H1 (cell line): Measurements from ENCODE around the gene STXBP4. TPM values are rescaled to one million over a fixed set of nuclear protein-coding genes. Genes with fewer than 3 reads are reported as not detected.

ENCODE experiments used
- CTCF ChIA-PET: fragments of 300-600 bp; sonication (Branson Sonifier 250); formaldehyde crosslinking; loops from one replicate; lab custom pipeline; 2021; ENCODE audit not compliant: partially characterized antibody; lab: Charles Lee
- POLR2A ChIA-PET: fragments of 300-600 bp; sonication (Branson Sonifier 250); formaldehyde crosslinking; loops from one replicate; lab custom pipeline; 2021; ENCODE audit warnings: inconsistent platforms; ENCODE audit not compliant: partially characterized antibody; lab: Charles Lee
- DNase-seq, 2 experiments: peaks; one replicate each; pipeline versions ENCODE4 v3.0.0 to v3.0.0-alpha.2; 2010 to 2022; ENCODE audit warnings: low spot score in 2 of 2, low read depth in 1 of 2, mixed read lengths in 1 of 2
- FAIRE-seq: peaks from 2 replicates; lab custom pipeline; 2011; peaks lifted over from hg19 to GRCh38; lab: Jason Lieb, UNC
- H2AFZ ChIP-seq: 2 replicates; pipeline ENCODE4 v1.8.1; 2012; ENCODE audit warnings: low read length, inconsistent platforms
- H2AK5ac ChIP-seq: 2 replicates; pipeline ENCODE4 v1.6.1; 2013; ENCODE audit warnings: low read depth, low read length
- H2BK120ac ChIP-seq: replicated peaks from 2 replicates; pipeline ENCODE3; 2013; ENCODE audit warnings: low read depth, low read length, inconsistent platforms
- H2BK12ac ChIP-seq: 2 replicates; pipeline ENCODE4 v1.6.1; 2013; ENCODE audit warnings: low read depth, low read length
- H2BK15ac ChIP-seq: 2 replicates; pipeline ENCODE4 v1.6.1; 2013; ENCODE audit warnings: low read length
- H2BK20ac ChIP-seq: 2 replicates; pipeline ENCODE4 v1.6.1; 2013; ENCODE audit warnings: low read length
- H2BK5ac ChIP-seq: 2 replicates; pipeline ENCODE4 v1.6.1; 2013; ENCODE audit warnings: low read depth, low read length
- H3K14ac ChIP-seq: 2 replicates; pipeline ENCODE4 v1.6.1; 2013; ENCODE audit warnings: inconsistent platforms; ENCODE audit not compliant: insufficient read length
- H3K18ac ChIP-seq: 2 replicates; pipeline ENCODE4 v1.6.1; 2013; ENCODE audit warnings: low read length; ENCODE audit errors: extremely low read depth
- H3K23ac ChIP-seq: 2 replicates; pipeline ENCODE4 v1.6.1; 2013; ENCODE audit warnings: inconsistent platforms; ENCODE audit not compliant: insufficient read length
- H3K23me2 ChIP-seq: 2 replicates; pipeline ENCODE4 v1.6.1; 2013; ENCODE audit warnings: low read depth, low read length
- H3K27ac ChIP-seq: 2 replicates; pipeline ENCODE4 v1.6.1; 2011; ENCODE audit warnings: low read depth, low read length, inconsistent platforms
- H3K27me3 ChIP-seq, 4 experiments: replicated peaks in 1 of 4; 1 replicate in 1 of 4; 2 replicates in 3 of 4; pipeline versions ENCODE4 v1.6.1 to v1.8.1; 2011 to 2013; ENCODE audit warnings: low read length in 3 of 4, mild to moderate bottlenecking in 3 of 4, inconsistent platforms in 2 of 4, mixed read lengths in 2 of 4, moderate library complexity in 1 of 4; ENCODE audit not compliant: control insufficient read depth in 3 of 4, insufficient read depth in 3 of 4; ENCODE audit errors: extremely low read depth in 1 of 4
- H3K36me3 ChIP-seq, 4 experiments: 2 replicates each; pipeline versions ENCODE4 v1.6.1 to v1.8.1; 2011 to 2013; ENCODE audit warnings: mild to moderate bottlenecking in 4 of 4, low read length in 3 of 4, moderate library complexity in 2 of 4, control low read depth in 1 of 4, inconsistent platforms in 1 of 4; ENCODE audit not compliant: insufficient read depth in 4 of 4, control insufficient read depth in 2 of 4
- H3K4ac ChIP-seq: replicated peaks from 2 replicates; pipeline ENCODE3; 2013; ENCODE audit warnings: low read length, low read depth, mixed read lengths, inconsistent platforms; ENCODE audit not compliant: insufficient read length
- H3K4me1 ChIP-seq, 4 experiments: replicated peaks in 1 of 4; 1 replicate in 1 of 4; 2 replicates in 3 of 4; pipeline versions ENCODE4 v1.6.1 to v1.8.1; 2011 to 2013; ENCODE audit warnings: low read length in 3 of 4, inconsistent platforms in 2 of 4, mixed read lengths in 1 of 4; ENCODE audit not compliant: insufficient read depth in 4 of 4, control insufficient read depth in 3 of 4
- H3K4me2 ChIP-seq, 2 experiments: 2 replicates each; pipeline versions ENCODE4 v1.6.1 to v1.8.1; 2011 to 2013; ENCODE audit warnings: low read depth in 2 of 2, low read length in 2 of 2, control low read depth in 1 of 2, inconsistent platforms in 1 of 2, mild to moderate bottlenecking in 1 of 2; ENCODE audit not compliant: insufficient read depth in 1 of 2
- H3K4me3 ChIP-seq, 4 experiments: fragments of 200-600, 300-600 bp in 1 of 4; sonication (generic), shearing (Covaris generic), sonication (Bioruptor Twin) in 1 of 4; 2 replicates each; pipeline versions ENCODE4 v1.5.1 to v1.8.1; 2011 to 2016; ENCODE audit warnings: low read length in 4 of 4, low read depth in 3 of 4, control low read depth in 2 of 4, inconsistent platforms in 2 of 4, mild to moderate bottlenecking in 2 of 4, mixed read lengths in 1 of 4, moderate library complexity in 1 of 4; ENCODE audit not compliant: insufficient read depth in 2 of 4; ENCODE audit errors: extremely low read depth in 1 of 4
- H3K56ac ChIP-seq: replicated peaks from 2 replicates; pipeline ENCODE3; 2013; ENCODE audit warnings: low read depth, mild to moderate bottlenecking, mixed read lengths, low read length, inconsistent platforms; ENCODE audit not compliant: insufficient read length
- H3K79me1 ChIP-seq: 2 replicates; pipeline ENCODE4 v1.6.1; 2013; ENCODE audit warnings: low read depth, low read length, control low read depth
- H3K79me2 ChIP-seq, 2 experiments: 2 replicates each; pipeline versions ENCODE4 v1.6.1 to v1.8.1; 2012 to 2013; ENCODE audit warnings: low read length in 2 of 2, mild to moderate bottlenecking in 2 of 2, inconsistent platforms in 1 of 2; ENCODE audit not compliant: insufficient read depth in 2 of 2, control insufficient read depth in 1 of 2
- H3K9ac ChIP-seq, 4 experiments: replicated peaks in 1 of 4; 1 replicate in 1 of 4; 2 replicates in 3 of 4; pipeline versions ENCODE4 v1.6.1 to v1.8.1; 2011 to 2013; ENCODE audit warnings: low read depth in 3 of 4, low read length in 3 of 4, control low read depth in 2 of 4, mild to moderate bottlenecking in 2 of 4, moderate library complexity in 2 of 4, inconsistent platforms in 1 of 4; ENCODE audit errors: extremely low read depth in 1 of 4
- H3K9me3 ChIP-seq, 2 experiments: 2 replicates each; pipeline versions ENCODE4 v1.6.1 to v1.8.1; 2012 to 2013; ENCODE audit warnings: mild to moderate bottlenecking in 2 of 2, moderate library complexity in 2 of 2, control low read depth in 1 of 2, inconsistent platforms in 1 of 2, low read depth in 1 of 2, low read length in 1 of 2, mixed read lengths in 1 of 2; ENCODE audit not compliant: insufficient read depth in 2 of 2
- H4K20me1 ChIP-seq, 2 experiments: replicated peaks in 1 of 2; 2 replicates each; pipeline versions ENCODE3 to v1.8.1; 2011 to 2013; ENCODE audit warnings: inconsistent platforms in 2 of 2, low read length in 2 of 2, mild to moderate bottlenecking in 1 of 2; ENCODE audit not compliant: insufficient read depth in 2 of 2, control insufficient read depth in 1 of 2
- H4K5ac ChIP-seq: 2 replicates; pipeline ENCODE4 v1.6.1; 2013; ENCODE audit warnings: low read length, low read depth, mixed read lengths, inconsistent platforms; ENCODE audit not compliant: insufficient read length
- H4K8ac ChIP-seq: 2 replicates; pipeline ENCODE4 v1.8.0; 2013; ENCODE audit warnings: mild to moderate bottlenecking, moderate library complexity, low read length, inconsistent platforms; ENCODE audit not compliant: insufficient read depth; ENCODE audit errors: extremely low read depth
- H4K91ac ChIP-seq: replicated peaks from 2 replicates; pipeline ENCODE3; 2013; ENCODE audit warnings: low read length, mixed read lengths, inconsistent platforms; ENCODE audit not compliant: insufficient read length
- BCL11A ChIP-seq, 2 experiments: IDR thresholded peaks; one replicate each; pipeline ENCODE4 v1.6.1; 2011; ENCODE audit warnings: low read depth in 2 of 2, low read length in 2 of 2, mild to moderate bottlenecking in 2 of 2
- CREB1 ChIP-seq: IDR thresholded peaks from 2 replicates; pipeline ENCODE4 v1.6.1; 2012; ENCODE audit warnings: inconsistent platforms
- RBBP5 ChIP-seq: IDR thresholded peaks from 2 replicates; pipeline ENCODE4 v1.7.1; 2012; ENCODE audit warnings: low read depth, mild to moderate bottlenecking, inconsistent platforms, low read length, moderate library complexity, borderline replicate concordance
- WGBS, 2 experiments: shearing (Covaris generic) in 1 of 2; methylation state at CpG; one replicate each; pipeline versions ENCODE4 v1.1.6 to v1.1.7; 2013 to 2015; ENCODE audit warnings: low lambda C conversion rate in 2 of 2, mixed read lengths in 2 of 2, inconsistent platforms in 1 of 2, low coverage in 1 of 2, missing lambda C conversion rate in 1 of 2; ENCODE audit not compliant: insufficient replicate concordance in 2 of 2, insufficient coverage in 1 of 2, insufficient read length in 1 of 2; ENCODE audit errors: extremely low coverage in 1 of 2, missing lambda C conversion rate in 1 of 2; 5-methylcytosine and 5-hydroxymethylcytosine counted together
- polyA plus RNA-seq, 7 experiments: library from polyadenylated mRNA; depleted of rRNA in 3 of 7; stranded (reverse) in 5 of 7; unstranded in 2 of 7; fragments of >200 nt in 5 of 7; fragments of 200-250 nt in 2 of 7; gene quantifications; 1 replicate in 5 of 7; 2 replicates in 1 of 7; 4 replicates in 1 of 7; pipeline versions ENCODE4 v1.2.1 to v1.2.3, GENCODE V29; 2011 to 2013; ENCODE audit warnings: missing spikeins in 2 of 7, mixed read lengths in 2 of 7
- total RNA-seq: library from RNA; stranded (reverse); fragmentation: NEBNext Ultra II Directional; extraction: Animal tissue kit (Norgen Biotek cat#: 25700); gene quantifications from 2 replicates; pipeline ENCODE4 v1.2.1, GENCODE V29; 2021

The STXBP4 gene
- total and polyA plus RNA-seq, 2 of the 8 experiments (the other 6 are each of a cell fraction or from before 2014, with no cell fraction given) = 3.2 to 18.5 TPM

DNA sequence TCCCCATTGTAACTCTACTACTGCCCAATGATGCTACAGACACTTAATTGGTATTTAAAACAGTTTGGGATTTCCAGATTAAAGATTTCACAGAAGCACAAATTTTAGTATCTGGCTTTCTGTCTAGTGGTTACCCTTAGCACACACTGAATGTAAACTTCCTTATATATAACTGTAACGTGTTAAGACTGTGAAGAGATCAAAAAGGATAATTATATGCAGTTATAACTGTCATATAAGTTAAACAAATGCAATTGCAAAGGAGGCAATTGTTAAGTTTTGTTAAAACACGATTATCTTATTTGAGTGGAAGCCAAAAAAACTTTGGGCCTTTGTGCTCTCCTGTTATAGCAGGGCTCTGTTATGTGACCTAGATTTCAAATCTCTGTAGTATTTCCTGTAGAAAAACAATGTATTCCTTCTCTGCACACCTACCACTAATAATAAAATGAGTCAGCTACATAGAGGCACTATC, 147.9 kb downstream of the STXBP4 start:
- Histone ChIP-seq H3K14ac (no peak overlapping the region), H3K27ac (no peak overlapping the region), H2BK5ac (no peak overlapping the region), H4K8ac (no peak overlapping the region), H2AK5ac (no peak overlapping the region), H3K18ac (no peak overlapping the region), H3K79me1 (no peaks in the 10 kb centered on the region), H4K5ac (no peak overlapping the region), H2BK15ac (no peak overlapping the region), H3K23me2 (no peaks in the 10 kb centered on the region), H4K91ac (no peak overlapping the region), H2BK12ac (no peak overlapping the region), H2BK120ac (no peak overlapping the region), H2AFZ (no peak overlapping the region), H4K20me1 (no peaks in the 10 kb centered on the region), H3K4me2 (no peak overlapping the region), H3K4me3 (no peak overlapping the region), H3K79me2 (no peaks in the 10 kb centered on the region), H3K27me3 (no peaks in the 10 kb centered on the region), H2BK20ac (no peak overlapping the region), H3K4me1 (no peaks in the 10 kb centered on the region), H3K4ac (no peak overlapping the region), H3K23ac (no peak overlapping the region), H3K56ac (no peak overlapping the region), H3K36me3 (no peaks in the 10 kb centered on the region), H3K9me3 (no peaks in the 10 kb centered on the region), H3K9ac (no peak overlapping the region)
- WGBS, 2 experiments = 81% methylated on average over 2 of the region's 2 CpGs; no CpG with 5 or more reads in 1 of the 2 experiments
- DNase-seq = no peak
- FAIRE-seq = no peak
- ChIA-PET CTCF (no interaction called here), POLR2A (no interaction called here)
- TF ChIP-seq RBBP5 = no peak
- TF ChIP-seq BCL11A (IDR thresholded peaks at IDR 0.05; ENCODE audit: low read depth in 2 of 2, low read length in 2 of 2) = no peak
- no peak for TF ChIP-seq CREB1
